Activated B cell treated with CpG ODN at 0.5 μM for 24 hours (primary cell): Measurements from ENCODE around the gene SEPTIN5. TPM values are rescaled to one million over a fixed set of nuclear protein-coding genes. Genes with fewer than 3 reads are reported as not detected.

Experiments
- ATAC-seq: fragments of 200-7000 bp; cut with Tn5 transposase; one replicate; pipeline ENCODE4 v1.10.0; 2021; ENCODE audit warnings: low read depth, mild to moderate bottlenecking, moderate library complexity
- CTCF ChIA-PET: fragments of 350-600 bp; sonication (Branson Sonifier 250); formaldehyde crosslinking; loops from one replicate; lab custom pipeline; 2021; ENCODE audit warnings: antibody characterized with exemption; lab: Charles Lee
- POLR2A ChIA-PET: fragments of 350-600 bp; sonication (Branson Sonifier 250); formaldehyde crosslinking; loops from one replicate; lab custom pipeline; 2021; ENCODE audit warnings: antibody characterized with exemption; lab: Charles Lee
- DNase-seq: peaks from one replicate; pipeline ENCODE4 v3.0.0; 2022
- H3K27ac Mint-ChIP-seq: one replicate; pipeline ENCODE4 v1.8.0; 2020; ENCODE audit warnings: mixed read lengths
- H3K27me3 Mint-ChIP-seq: one replicate; pipeline ENCODE4 v1.8.0; 2021; ENCODE audit warnings: mixed read lengths
- H3K36me3 Mint-ChIP-seq: one replicate; pipeline ENCODE4 v1.8.0; 2021; ENCODE audit warnings: low read depth, mixed read lengths
- H3K4me1 Mint-ChIP-seq: one replicate; pipeline ENCODE4 v1.8.0; 2021; ENCODE audit warnings: mixed read lengths
- H3K4me3 Mint-ChIP-seq: one replicate; pipeline ENCODE4 v1.8.0; 2020; ENCODE audit warnings: mild to moderate bottlenecking, mixed read lengths
- H3K9me3 Mint-ChIP-seq: one replicate; pipeline ENCODE4 v1.8.0; 2020; ENCODE audit warnings: mixed read lengths
- CTCF ChIP-seq: fragments of 200-600 bp; IDR thresholded peaks from one replicate; pipeline ENCODE4 v1.8.0; 2022; ENCODE audit warnings: antibody characterized with exemption, mild to moderate bottlenecking
- intact Hi-C: fragments of 100-400 bp; cut with micrococcal nuclease; formaldehyde crosslinking; loops from one replicate; pipeline ENCODE4 v1.15.1; 2024
- total RNA-seq: library from RNA; stranded (reverse); gene quantifications from 2 replicates; pipeline ENCODE4 v1.2.3, GENCODE V29; 2022

SEPTIN5 gene
- total RNA-seq, 1 donor from 2014 or later: not detected

GRCh38 chr22:19756288-19757128 is 42.2 kb downstream of the SEPTIN5 start:
- TF ChIP-seq CTCF: no peak
- ATAC-seq (peak; percentile 72), DNase-seq (no peak)
- CTCF ChIA-PET: interaction anchor here (1.0 to 2.1 kb wide), 4 partner anchors 16 to 154 kb away, joined by 3 to 10 read pairs (median 6); no protein-coding TSS in a partner anchor
- POLR2A ChIA-PET: interaction anchor here (1.2 kb wide), 1 partner anchor 26 kb away, joined by 3 read pairs; no protein-coding TSS in a partner anchor
- intact Hi-C loops: loop anchor here (1.0 to 5.0 kb wide), 3 partner anchors 24 to 154 kb away; no protein-coding TSS in a partner anchor
- H3K36me3 Mint-ChIP-seq: no peaks in the 10 kb centered on the region
- peaks cover 29% of the 10 kb centered on the region for H3K4me1 Mint-ChIP-seq
- H3K9me3 Mint-ChIP-seq: no peaks in the 10 kb centered on the region
- H3K27ac Mint-ChIP-seq: no peak overlapping the region
- peak overlapping the region; percentile 66 for H3K4me3 Mint-ChIP-seq
- peaks cover 48% of the 10 kb centered on the region for H3K27me3 Mint-ChIP-seq

GRCh38 chr22:19757140-19757984 is 43.1 kb downstream of the SEPTIN5 start:
- Mint-ChIP-seq H3K27me3 (peaks cover 54% of the 10 kb centered on the region), H3K27ac (no peak overlapping the region), H3K4me1 (peaks cover 32% of the 10 kb centered on the region), H3K9me3 (no peaks in the 10 kb centered on the region), H3K4me3 (peak overlapping the region; percentile 75), H3K36me3 (no peaks in the 10 kb centered on the region)
- POLR2A ChIA-PET: interaction anchor here (1.2 kb wide), 1 partner anchor 27 kb away, joined by 3 read pairs; no protein-coding TSS in a partner anchor
- DNase-seq: no peak
- CTCF ChIA-PET: interaction anchor here (0.8 to 2.1 kb wide), 4 partner anchors 16 to 153 kb away, joined by 3 to 10 read pairs (median 4); no protein-coding TSS in a partner anchor
- intact Hi-C loops: loop anchor here (2.0 to 5.0 kb wide), 2 partner anchors 23 to 100 kb away; no protein-coding TSS in a partner anchor
- peak; percentile 34 for ATAC-seq
- no peak for TF ChIP-seq CTCF

- peaks cover 50% of the 10 kb centered on the region for H3K27me3 Mint-ChIP-seq
- intact Hi-C loops: loop anchor here (2.0 to 5.0 kb wide), 2 partner anchors 23 to 99 kb away; no protein-coding TSS in a partner anchor
- ATAC-seq: no peak
- H3K36me3 Mint-ChIP-seq: no peaks in the 10 kb centered on the region
- H3K9me3 Mint-ChIP-seq: no peaks in the 10 kb centered on the region
- ChIA-PET POLR2A (no interaction called here), CTCF (interaction anchor here (0.8 kb wide), 1 partner anchor 28 kb away, joined by 4 read pairs; no protein-coding TSS in a partner anchor)
- no peak for DNase-seq
- H3K4me1 Mint-ChIP-seq: peaks cover 32% of the 10 kb centered on the region
- TF ChIP-seq CTCF: no peak
- H3K27ac Mint-ChIP-seq: no peak overlapping the region
- peak overlapping the region; percentile 75 for H3K4me3 Mint-ChIP-seq
Observed at GRCh38 chr22:19757985-19758895, 43.9 kb downstream of the SEPTIN5 start.

GRCh38 chr22:19758896-19759426 is 44.7 kb downstream of the SEPTIN5 start:
- POLR2A ChIA-PET: no interaction called here
- TF ChIP-seq CTCF: no peak
- peaks cover 32% of the 10 kb centered on the region for H3K4me1 Mint-ChIP-seq
- no peaks in the 10 kb centered on the region for H3K36me3 Mint-ChIP-seq
- ATAC-seq: no peak
- peaks cover 49% of the 10 kb centered on the region for H3K27me3 Mint-ChIP-seq
- no peak overlapping the region for H3K4me3 Mint-ChIP-seq
- intact Hi-C loops: loop anchor here (5.0 kb wide), 1 partner anchor 98 kb away; no protein-coding TSS in a partner anchor
- DNase-seq: no peak
- no peak overlapping the region for H3K27ac Mint-ChIP-seq
- no peaks in the 10 kb centered on the region for H3K9me3 Mint-ChIP-seq
- CTCF ChIA-PET: no interaction called here
